Stimulated activated CD8-positive, alpha-beta memory T cell treated with anti-CD3 and anti-CD28 coated beads, Interleukin-4, amount 100 ng/mL, for 4 hours (primary cell): ENCODE results near the gene METTL26.
A peak's percentile ranks its signal among the peaks of the same experiment; 100 is the strongest.

ENCODE experiments used
- DNase-seq, 2 donors: peaks; one replicate each; pipeline ENCODE4 v3.0.0-alpha.2; 2020; ENCODE audit warnings: low read depth in 2 of 2, low spot score in 1 of 2

Gene METTL26

DNA sequence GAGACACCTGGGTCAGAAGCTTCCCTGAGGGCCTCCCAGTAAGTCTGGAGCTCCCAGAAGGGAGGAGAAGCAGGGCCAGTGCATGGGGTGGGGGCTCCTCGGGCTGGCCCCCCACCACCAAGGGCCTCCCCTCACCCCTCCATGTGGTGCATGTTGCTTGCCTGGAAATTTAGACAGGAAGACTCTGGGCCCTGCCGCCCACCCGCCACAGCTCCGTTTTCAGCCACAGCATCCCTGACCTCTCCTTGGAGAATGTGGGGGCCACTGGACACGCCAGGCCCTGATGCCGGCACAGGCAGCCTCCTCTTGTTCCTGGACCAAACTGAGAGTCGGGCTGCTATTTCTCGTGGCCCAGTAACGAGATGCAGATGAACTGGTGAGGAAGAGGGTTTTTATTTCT is 2.7 kb upstream of the METTL26 start:
- DNase-seq, result no peak

DNA sequence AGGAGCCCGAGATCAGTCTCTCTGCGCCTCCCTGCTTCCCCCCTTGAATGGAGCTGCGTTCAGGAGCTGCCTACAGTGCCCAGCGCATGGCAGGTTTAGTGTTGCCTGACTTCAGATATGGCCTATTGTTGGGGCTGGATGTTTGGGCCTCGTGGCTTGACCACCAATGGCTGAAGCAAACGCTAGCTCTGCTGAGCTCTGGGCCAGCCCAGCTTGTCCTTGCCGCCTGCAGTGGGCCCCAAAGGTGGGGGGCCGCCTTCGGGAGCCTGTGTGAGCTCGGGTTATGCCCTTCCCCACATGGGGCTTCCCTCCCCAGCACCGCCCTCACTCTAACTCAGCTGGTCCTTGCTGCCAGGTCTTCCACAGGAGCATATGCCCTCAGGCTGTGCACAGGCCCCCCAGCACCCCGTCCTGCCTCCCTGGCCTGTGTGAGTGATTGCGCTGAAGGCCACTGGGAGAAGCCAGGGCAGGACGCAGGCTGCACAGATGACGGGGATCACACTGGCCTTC is 2.0 kb upstream of the METTL26 start:
- DNase-seq, result no peak

DNA sequence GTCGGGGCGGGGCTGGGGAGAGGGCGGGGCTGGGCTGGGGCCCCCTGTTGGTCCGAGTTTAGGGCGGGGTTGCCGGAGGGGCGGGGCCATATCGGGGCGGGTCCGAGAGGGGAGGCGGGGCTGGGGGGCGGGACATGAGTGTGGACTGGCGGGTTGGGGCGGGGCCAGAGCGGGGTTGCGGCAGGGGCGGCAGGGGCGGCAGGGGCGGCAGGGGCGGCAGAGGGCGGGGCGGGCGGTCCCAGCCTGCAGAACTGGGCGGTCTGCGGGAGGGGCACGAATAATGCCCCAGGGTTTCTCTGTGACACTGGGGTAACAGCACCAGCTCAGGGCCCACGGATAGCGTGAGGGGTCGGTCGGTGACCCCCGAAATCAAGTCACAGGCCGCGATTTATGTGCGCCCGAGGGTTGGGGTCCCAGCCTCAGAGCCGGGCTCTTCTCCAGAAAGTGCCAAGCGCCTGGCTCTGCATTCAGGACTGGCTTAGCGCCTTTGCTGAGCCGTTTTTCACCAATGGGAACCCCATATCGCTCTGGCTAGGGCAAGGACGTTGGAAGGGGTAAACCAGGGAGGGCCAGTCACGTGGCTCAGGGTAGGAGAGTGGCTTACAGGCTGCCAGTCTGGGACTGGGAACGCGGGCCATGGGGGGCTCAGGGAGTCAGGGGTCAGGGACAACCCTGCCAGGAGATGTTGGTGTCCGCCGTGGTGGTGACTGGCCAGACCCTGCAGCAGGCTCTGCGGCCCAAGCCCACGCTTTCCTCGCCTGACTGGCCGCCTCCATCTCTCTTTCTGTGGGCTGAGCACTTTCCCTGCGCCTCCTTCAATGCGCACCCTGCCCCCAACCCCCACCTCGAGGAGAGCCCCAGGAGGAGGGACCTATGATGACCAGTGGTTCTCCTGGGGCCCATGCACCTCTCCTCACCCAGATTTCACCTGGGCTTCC is 1.2 kb upstream of the METTL26 start:
- DNase-seq, result peak; percentile 63 to 78

DNA sequence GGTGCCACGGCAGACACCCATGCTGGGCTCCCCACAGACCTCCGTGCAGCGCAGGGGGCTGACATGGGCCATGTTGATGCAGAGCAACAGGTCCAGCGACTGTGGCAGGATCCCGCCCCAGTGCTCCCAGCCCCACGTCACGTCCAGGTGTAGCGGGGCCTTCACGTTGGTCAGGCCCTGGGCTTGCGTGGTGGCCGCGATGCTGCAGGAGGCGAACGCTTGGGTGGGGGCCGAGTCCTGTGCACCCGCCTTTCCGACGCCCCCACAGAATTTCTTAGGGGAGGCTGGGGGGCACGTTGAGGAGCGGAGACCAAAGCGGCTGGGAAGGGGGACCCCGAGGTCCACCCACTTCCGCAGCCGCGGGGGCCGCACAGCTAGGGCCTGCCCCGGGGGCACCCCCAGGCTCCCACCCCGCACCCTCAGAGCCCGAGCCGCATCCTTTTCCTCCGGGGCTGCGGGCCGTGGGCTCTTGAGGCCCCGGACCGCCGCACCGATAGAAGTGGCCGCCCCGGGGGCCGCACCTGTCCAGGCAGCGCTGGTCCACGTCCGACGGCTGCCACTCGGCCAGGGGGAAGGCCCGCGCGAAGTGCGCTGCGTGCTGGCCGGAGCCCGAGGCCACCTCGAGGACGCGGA is 416 bp downstream of the METTL26 start:
- no peak for DNase-seq

DNA sequence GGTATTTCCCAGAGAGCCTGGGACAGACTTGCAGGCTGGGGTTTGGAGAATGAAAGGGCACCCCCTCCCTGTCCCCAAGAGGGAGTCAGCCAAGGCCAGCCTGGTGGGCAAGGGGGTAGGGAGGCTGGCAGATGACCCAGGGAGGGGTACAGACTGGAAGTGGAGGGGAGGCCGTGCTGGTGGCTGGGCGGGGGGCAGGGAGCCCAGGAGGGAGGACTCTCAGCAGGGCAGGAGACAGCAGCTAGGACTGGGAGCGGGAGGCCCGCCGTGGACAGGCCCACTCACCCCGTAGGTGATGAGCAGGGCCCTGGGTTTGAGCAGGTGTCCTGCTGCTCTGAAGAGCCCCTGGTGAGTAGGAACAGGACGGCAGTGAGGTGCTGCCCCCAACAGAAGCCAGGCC is 1.1 kb downstream of the METTL26 start:
- no peak for DNase-seq

DNA sequence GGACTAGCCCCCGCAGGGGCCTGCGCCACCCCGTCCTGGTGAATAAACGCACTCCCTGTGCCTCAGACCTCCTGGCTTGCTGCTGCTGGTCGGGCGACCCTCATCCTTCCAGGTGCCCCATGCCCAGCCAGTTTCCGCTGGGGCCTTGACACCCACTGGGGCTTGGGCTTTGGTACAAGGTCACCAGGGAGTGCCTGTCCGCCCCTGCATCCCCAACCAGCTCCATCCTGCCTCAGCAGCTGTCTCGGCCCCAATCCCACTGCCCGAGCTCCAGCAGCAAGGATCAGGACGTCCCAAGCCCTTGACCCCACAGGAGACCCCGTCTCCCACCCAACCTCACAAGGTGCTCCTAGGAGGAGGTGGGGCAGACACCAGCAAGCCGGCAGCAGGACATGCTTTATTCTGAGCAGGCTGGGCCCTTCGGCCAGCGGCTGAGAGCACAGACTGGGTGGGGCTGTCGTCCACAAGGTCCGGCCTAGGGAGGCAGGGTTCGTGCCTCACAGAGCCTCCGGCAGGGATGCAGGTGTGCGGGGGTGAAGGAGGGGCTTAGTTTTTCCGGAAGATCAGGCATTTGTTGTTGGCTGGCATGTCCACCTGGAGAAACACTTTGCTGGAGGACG is 1.9 kb downstream of the METTL26 start:
- DNase-seq, result no peak

DNA sequence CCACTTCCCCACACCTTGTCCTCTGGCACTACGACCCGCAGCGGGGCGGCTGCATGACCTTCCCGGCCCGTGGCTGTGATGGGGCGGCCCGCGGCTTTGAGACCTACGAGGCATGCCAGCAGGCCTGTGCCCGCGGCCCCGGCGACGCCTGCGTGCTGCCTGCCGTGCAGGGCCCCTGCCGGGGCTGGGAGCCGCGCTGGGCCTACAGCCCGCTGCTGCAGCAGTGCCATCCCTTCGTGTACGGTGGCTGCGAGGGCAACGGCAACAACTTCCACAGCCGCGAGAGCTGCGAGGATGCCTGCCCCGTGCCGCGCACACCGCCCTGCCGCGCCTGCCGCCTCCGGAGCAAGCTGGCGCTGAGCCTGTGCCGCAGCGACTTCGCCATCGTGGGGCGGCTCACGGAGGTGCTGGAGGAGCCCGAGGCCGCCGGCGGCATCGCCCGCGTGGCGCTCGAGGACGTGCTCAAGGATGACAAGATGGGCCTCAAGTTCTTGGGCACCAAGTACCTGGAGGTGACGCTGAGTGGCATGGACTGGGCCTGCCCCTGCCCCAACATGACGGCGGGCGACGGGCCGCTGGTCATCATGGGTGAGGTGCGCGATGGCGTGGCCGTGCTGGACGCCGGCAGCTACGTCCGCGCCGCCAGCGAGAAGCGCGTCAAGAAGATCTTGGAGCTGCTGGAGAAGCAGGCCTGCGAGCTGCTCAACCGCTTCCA is 2.6 kb downstream of the METTL26 start:
- DNase-seq, result no peak

DNA sequence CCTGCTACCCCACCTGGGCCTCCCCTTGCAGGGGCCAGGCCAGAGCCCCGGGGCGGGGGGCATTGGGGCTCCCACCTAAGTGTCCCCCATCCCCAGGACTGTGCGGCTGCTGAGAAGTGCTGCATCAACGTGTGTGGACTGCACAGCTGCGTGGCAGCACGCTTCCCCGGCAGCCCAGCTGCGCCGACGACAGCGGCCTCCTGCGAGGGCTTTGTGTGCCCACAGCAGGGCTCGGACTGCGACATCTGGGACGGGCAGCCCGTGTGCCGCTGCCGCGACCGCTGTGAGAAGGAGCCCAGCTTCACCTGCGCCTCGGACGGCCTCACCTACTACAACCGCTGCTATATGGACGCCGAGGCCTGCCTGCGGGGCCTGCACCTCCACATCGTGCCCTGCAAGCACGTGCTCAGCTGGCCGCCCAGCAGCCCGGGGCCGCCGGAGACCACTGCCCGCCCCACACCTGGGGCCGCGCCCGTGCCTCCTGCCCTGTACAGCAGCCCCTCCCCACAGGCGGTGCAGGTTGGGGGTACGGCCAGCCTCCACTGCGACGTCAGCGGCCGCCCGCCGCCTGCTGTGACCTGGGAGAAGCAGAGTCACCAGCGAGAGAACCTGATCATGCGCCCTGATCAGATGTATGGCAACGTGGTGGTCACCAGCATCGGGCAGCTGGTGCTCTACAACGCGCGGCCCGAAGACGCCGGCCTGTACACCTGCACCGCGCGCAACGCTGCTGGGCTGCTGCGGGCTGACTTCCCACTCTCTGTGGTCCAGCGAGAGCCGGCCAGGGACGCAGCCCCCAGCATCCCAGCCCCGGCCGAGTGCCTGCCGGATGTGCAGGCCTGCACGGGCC is 3.4 kb downstream of the METTL26 start:
- no peak for DNase-seq

DNA sequence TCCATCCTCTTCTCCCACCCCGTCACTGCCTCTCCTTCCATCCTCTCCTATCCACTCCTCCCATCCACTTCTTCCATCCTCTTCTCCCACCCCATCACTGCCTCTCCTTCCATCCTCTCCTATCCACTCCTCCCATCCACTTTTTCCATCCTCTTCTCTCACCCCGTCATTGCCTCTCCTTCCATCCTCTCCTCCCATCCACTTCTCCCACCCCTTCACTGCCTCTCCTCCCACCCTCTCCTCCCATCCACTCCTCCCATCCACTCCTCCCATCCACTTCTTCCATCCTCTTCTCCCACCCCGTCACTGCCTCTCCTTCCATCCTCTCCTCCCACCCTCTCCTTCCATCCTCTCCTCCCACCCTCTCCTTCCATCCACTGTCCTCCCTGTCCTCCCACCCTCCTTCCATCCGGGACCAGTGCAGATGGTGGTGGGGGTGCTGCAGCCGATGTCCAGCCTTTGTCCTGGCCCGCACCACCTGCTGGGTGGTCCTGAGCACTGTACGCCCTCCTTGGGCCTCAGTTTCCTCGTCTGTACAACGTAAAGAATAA is 4.2 kb downstream of the METTL26 start:
- DNase-seq, result no peak

DNA sequence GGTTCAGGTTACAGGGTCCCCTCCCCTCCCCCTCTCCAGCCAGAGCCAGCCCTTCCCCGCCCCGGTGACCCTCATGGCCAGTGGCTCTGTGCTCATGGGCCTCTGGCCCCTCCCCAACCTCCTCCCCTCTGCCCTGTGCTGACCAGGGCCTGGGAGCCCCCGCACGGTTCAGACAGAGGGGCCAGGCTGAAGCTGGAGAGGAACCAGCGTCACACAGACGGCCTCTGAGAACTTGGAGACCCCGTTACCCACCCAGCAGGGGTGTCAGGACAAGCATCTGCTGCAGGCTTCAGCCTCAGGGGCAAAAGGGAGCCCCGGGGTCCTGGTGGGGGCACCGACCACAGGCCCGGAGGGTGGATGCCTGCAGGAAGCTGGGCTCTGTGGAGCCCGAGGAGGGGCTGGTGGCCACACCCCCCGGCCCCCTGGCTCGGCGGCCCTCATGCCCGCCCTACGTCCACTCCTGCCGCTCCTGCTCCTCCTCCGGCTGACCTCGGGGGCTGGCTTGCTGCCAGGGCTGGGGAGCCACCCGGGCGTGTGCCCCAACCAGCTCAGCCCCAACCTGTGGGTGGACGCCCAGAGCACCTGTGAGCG is 5.2 kb downstream of the METTL26 start, which contains the start of gene WFIKKN1:
Gene WFIKKN1 (plus strand): TSS at position 171 of the 591 bp plus-strand sequence. CDS start 269 bp downstream, at position 440.
- DNase-seq, result no peak

DNA sequence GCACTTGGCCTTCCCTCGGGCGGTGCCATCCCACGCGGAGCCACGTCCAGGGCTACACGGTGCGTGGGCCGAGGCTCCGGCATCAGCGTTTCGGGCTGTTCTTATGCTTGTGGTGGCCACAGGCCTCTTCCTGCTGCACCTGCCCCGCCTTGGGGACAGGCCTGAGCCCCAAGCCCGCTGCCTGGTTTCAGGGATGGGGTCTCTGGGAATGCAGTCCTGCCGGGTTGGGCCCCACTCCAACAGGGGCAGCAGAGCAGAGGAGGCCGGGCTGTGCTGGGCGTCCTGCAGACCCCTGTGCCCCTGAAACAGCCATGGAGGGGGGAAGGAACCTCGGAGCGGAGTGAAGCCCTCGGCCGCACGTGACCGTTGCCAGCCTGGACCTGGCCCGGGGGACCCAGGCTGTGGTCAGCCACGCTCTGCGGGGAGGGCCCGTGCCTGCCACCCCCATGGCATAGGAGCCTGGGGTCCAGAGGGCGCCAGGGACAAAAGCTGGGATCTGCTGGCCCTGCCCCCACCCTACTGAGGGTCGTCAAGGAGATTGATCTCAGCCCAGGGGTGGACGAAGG is 5.8 kb downstream of the METTL26 start:
- DNase-seq, result no peak

DNA sequence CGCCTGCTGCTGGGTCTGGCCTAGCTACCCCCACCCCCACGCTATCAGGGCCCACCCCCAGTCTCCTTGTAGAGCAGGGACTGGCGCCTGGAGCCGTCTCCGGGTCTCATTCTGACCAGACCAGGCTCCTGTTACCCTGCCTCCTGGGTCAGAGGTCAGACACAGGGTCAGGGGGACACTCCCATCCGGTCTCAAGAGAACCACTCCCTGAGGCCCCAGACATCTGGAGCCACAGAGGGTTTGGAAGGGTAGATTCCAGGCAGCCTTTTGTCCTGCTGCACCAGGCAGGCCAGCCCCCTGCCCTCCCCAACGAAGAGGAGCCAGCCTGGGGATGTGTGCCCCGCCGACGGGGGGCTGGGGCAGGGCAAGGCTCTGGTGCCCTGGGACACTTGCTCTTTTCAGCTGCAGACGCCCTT is 6.3 kb downstream of the METTL26 start:
- no peak for DNase-seq

DNA sequence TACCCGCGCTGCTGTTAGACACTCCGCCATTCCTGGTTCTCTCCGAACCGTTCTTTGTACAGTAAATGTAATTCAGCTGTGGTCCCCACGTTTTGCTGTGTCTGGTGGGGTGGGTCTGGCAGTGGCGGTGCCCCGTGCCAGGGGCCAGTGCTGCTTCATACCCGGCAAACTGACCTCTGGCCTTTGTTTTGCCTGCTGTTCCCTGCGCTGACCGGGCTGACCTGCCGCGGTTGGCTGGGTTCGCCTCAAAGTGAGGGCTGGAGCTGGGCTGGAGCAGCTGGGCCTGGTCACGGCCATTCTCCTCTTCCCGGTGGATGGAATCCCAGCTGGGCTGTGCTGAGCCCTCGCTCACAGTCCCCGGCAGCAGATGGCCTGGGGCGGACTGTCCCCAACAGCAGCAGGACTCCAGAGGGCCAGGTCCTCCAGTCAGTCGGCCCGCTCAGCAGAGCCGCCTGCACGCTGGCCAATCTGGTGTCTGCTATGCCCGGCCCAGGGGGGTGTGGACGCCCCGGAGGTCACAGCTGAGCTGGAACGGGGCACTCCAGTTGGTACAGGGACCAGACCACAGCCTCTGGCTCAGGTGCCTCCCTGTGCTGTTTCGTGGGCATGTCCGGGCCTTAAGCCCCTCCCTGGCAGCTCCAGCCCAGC is 6.8 kb downstream of the METTL26 start:
- no peak for DNase-seq

DNA sequence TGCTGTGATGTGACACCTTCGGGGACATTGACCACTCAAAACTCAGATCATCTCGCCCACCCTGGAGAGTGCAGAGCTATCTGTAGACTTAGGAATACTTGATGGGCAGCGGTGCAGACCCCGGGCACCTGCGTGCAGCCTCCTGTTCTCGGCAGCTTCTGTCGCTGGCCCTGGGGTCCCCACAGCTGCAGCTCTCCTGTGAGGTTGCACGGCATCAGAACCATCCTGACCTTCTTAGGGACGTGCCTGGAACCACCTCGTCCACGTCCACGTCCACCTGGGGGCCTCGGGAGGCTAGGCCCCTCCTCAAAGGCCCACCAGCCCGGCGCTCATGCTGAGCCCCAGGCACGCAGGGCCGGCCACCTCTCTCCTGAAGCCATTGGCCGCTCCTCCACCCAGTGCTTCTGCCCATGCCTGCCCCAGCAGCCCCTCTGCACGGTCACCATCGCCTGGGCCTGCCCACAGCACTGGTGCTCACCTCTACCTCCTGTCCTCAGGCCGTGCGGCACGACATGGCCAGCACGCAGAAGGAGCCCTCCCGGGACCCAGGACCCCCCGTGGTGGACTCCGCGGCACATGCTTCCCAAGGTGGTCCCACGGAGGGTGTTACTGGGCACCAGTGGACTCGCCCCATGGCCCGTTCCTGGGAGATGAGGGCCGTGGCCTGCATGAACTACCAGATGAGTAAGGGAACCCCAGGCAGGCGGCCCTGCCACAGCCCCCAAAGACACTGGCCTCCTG is 7.6 kb downstream of the METTL26 start:
- DNase-seq, result no peak

DNA sequence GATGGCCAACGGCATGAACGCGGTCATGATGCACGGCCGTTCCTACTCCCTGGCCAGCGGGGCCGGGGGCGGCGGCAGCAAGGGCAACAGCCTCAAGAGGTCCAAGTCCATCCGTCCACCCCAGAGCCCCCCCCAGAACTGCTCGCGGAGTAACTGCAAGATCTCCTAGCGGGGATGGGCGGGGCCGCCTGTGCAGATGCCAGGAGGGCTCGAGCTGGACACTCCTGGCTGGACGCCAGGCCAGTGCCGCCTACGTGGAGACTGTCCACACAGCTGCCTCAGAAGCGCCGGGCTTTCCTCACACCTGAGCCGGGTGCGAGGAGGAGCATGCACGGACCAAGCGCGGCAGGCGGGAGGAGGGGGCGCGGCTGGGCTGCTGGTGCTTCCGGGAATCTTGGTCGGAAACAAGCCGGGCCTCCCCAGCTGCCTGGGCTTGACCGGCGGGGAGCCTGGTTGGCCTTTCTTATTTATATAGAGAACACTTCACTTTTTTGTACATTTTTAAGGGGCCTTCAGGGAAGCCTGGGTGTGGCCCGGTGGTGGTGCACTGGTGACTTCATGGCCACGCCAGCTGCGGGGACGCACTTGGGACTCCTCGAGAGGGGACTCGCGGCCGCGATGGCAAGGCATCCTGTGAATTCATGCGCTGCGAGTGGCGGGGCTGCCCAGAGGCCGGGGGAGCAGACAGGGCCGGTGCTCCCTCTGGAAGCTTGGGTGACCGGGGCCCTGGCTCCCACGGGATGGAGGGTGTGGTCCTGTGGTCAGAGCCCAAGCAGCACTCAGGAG is 8.5 kb downstream of the METTL26 start:
- no peak for DNase-seq

DNA sequence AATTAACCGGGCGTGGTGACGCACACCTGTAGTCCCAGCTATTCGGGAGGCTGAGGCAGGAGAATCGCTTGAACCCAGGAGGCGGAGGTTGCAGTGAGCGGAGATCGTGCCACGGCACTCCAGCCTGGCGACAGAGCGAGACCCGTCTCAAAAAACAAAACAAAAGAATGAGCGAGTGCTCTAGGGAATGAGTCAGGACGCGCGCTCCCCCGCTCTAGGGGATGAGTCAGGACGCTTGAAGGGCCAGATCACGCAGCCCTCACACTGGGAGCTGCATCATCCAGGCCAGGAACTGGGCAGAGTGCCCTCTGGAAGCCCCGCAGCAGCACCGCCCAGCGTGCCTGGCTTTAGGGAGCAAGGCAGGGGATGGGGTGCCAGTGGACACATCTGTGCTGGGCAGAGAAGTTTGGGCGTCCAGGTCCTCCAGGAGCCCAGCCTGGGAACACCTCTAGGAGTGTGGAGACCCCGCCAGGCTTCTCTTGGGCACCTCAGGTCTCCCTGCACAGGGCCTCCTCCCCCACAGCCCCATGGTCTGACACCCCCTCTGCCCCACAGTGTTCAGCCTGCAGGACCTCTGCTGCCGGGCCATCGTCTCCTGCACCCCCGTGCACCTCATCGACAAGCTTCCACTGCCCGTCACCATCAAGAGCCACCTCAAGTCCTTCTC is 9.2 kb downstream of the METTL26 start:
- no peak for DNase-seq
